Measurements from ENCODE around the gene MSI2.

MSI2 gene

DNA sequence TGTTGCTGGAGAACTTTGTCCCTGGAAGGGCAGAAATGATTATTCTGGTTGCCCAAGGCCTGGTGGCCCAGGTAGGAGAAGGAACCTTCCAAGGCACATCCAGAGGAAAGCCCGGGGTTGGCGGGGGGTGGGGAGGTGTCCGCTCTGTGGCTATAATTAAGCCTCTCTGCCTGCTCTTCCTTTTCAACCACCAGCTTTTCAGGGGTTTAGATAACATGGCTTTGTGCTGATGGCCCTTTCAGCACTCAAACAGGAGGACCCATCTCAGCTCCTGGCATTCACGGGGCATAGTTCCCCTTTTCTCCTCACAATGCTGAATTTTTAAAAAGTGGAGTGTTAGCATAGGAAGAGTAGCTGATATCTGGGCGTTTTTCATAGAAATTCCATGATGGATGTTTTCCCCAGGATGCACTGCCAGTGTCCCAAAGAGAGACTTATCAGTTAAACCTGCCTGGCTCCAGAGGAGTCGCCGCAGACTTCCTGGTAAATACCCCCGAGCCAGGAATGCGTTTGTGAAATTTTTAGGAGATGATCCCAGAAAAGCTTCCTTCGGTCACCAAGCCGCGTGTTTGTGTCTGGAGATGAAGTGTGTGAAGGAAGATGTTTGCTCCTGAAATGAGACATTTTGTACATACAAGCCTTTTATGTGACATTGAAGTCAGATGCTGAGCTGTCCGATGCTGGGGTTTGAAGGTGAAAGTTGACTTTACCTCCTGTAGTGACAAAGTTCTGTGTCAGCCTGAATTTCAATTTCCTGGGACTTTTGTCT lies 188.5 kb downstream of the MSI2 start:
- DNase-seq, result peak; percentile 38 to 57

GRCh38 chr17:57445772-57446472 lies 189.6 kb downstream of the MSI2 start:
- DNase-seq, result no peak

- DNase-seq, result no peak
These were observed 191.2 kb downstream of the MSI2 start for GRCh38 chr17:57447357-57447989.

- no peak for DNase-seq
These were observed 191.9 kb downstream of the MSI2 start for GRCh38 chr17:57447990-57448758.

DNA sequence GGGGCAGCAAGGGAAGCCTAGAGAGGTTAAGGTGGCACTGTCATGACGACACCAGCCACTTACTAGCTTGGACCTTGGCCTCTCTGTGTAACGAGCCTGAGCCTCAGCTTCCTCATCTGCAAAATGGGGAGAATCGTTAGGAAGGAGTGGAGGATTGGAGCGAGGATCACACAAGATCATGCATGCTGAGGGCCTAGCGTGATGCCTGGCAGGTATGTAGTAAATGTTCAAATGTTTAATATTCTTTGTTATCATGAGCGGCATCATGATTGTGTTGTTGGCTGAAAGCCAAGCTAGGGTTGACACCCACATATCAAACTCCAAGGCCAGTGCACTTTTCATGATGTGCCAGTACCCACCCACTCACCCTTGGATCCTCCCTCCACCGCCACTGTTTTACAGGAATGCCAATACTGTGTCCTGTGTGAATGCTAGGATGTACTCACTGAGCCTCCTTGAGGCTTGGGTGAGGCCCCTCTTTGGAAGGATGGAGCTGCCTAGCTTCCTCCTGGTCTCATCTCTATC lies 192.5 kb downstream of the MSI2 start:
- DNase-seq, result no peak

GRCh38 chr17:57451191-57451590 lies 194.9 kb downstream of the MSI2 start:
- DNase-seq, result no peak

GRCh38 chr17:57451643-57452042 lies 195.3 kb downstream of the MSI2 start:
- DNase-seq, result no peak

- DNase-seq, result no peak
These were observed 197.6 kb downstream of the MSI2 start for GRCh38 chr17:57453841-57454425.

GRCh38 chr17:57454729-57455062 lies 198.4 kb downstream of the MSI2 start:
- no peak for DNase-seq

DNA sequence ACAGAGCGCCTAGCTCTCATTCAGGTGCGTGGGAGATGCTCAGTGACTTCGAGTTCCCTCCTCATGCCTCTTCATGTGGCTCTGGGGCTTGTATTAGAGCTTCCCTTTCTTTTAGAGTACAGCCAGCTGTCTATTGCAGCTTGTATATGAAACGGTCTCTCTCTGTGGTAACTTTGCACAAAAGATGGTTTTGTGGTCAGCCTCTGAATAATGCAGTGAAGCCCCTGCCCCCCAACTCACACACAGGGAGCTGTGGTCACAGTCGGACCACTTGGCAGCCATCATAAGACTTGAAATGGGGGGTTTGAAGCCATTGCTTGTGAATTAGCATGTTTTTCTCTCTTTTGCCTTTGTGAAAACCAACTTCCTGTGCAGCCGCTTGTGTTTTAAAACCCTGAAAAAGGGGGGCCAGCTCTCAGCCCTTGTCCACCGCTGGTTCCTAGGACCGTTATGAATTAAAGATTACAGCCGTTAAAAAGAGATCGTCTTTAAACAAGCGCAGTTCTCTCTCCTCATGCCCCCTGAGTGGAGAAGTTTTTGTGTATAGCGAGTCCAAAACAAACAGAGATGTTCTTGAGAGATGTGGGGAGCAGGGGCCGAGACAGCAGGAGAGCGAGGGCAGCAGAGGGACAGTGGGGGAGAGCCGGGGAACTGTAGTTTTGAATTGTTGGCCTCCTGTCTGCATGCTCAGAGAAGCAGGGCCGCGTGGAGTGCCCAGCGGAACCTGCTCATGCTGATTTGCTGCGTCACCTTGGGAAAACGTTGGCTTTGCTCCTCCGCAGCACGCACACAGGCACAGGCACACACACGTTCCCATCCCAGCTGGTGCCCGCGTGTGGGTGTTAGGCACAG lies 199.0 kb downstream of the MSI2 start:
- peak; percentile 93 to 95 for DNase-seq

- DNase-seq, result no peak
These were observed 200.3 kb downstream of the MSI2 start for GRCh38 chr17:57456622-57457021.

DNA sequence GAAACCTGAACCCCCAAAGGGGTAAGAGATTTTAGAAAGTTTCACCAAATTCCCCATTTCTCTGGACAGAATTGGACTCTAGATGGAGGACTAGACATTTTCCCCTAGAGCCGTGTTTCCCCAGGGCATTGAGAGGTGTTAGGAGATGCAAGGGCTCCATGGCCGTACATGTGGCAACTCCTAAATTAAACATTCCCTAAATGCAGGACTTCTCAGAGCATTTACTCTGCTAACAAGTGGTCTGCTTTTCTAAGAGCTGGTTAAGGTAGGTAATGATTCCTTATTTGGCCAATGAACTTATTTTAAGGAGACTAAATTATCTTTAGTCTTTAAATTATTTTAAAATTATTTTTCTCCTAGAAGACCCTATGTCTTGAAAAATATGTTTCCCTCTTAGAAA lies 200.9 kb downstream of the MSI2 start:
- DNase-seq, result no peak

DNA sequence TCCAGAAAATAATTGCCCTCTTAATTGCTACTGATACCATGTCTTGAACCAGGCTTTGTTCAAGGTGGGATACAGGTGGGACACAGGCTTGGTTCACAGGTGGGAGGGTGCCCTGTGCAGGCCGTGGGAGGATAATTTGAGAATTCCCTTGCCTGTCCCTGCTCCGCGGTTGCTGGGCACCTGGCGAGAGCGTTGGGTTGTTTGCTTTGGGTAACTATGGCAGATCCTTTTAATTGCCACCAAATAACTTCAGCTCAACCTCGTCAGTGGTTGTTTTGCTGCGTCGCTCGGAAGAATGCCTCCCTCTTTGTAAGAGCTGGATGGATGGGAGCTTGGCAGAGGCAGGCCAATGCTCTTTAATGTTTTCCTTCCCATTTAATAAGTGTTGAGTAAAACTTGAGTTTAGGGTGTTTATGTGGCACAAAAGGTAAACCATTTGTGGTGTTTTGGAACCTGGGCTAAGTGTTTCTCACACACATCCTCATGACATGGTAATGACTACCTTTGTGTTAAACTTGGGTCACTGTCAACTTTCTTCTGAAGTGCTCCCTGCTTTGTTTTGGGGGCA lies 202.5 kb downstream of the MSI2 start:
- DNase-seq, result no peak

- DNase-seq, result no peak
These were observed 203.1 kb downstream of the MSI2 start for GRCh38 chr17:57459286-57459915.

DNA sequence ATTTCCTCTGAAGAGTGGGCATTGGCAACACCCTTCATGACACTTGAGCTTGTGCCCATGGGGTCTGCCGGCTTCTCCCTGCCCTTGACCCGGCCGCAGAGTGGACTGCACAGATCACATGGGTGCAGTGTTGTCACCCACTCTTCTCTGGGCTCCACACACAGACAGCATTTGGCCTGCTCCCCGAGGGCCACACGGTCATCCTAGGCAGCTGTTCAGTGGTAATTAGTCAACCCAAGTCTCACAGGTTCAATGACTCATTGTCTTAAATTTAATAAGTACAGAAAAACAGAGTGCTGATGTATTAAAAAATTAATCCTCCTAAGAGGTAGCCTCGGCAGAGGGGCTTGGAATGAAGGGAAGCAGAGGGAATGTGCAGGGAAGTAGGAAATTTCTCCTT lies 204.8 kb downstream of the MSI2 start:
- no peak for DNase-seq

GRCh38 chr17:57462007-57462579 lies 205.8 kb downstream of the MSI2 start:
- no peak for DNase-seq

- no peak for DNase-seq
These were observed 207.0 kb downstream of the MSI2 start for GRCh38 chr17:57463103-57463885.

GRCh38 chr17:57464191-57464864 lies 208.0 kb downstream of the MSI2 start:
- DNase-seq, result no peak

DNA sequence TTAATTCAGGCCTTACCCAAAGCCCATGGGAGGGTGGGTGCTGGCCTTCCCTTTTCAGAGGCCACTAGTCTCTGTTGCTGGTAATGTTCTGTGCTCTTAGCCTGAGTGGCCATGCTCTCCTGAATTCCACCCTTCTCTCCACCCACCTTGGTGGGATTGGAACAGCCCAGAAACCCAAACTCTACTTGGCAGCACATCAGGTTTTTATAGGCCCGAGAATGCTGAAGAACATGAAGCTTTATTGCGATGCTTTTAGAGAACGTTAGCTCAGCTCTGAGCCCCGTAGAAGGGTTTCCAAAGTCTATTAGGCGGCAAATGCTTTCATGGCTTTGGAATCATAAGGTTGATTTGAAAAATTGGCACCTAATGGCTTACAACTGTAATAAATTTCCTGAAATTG lies 209.3 kb downstream of the MSI2 start:
- no peak for DNase-seq

Measured in Kasumi-1 (cell line).